HepG2 (cell line): ENCODE measurements around the gene ENKUR. TPM values are rescaled to one million over a fixed set of nuclear protein-coding genes. Genes with fewer than 3 reads are reported as not detected.
A peak's percentile ranks its signal among the peaks of the same experiment; 100 is the strongest.

Experiments used
- ATF1 ChIP-seq: IDR thresholded peaks from 2 replicates; pipeline ENCODE4 v1.6.1; 2016; ENCODE audit warnings: mild to moderate bottlenecking, control low read depth
- CBX5 ChIP-seq: sonication (generic); formaldehyde crosslinking; IDR thresholded peaks from 2 replicates; pipeline ENCODE4 v1.4.0; 2020; ENCODE audit warnings: missing genetic modification reagents, borderline replicate concordance
- CEBPG ChIP-seq: IDR thresholded peaks from 2 replicates; pipeline ENCODE4 v1.6.1; 2016
- EEA1 ChIP-seq: sonication (generic); formaldehyde crosslinking; IDR thresholded peaks from 2 replicates; pipeline ENCODE4 v1.5.1; 2020; ENCODE audit warnings: mild to moderate bottlenecking, missing genetic modification reagents, borderline replicate concordance
- EED ChIP-seq: sonication (generic); formaldehyde crosslinking; IDR thresholded peaks from 2 replicates; pipeline ENCODE4 v1.5.0; 2020; ENCODE audit warnings: mild to moderate bottlenecking, missing genetic modification reagents
- MAFF ChIP-seq: IDR thresholded peaks from 2 replicates; pipeline ENCODE4 v1.6.1; 2011; ENCODE audit warnings: low read depth, low read length, improper control_type of control experiment
- MBNL3 ChIP-seq: fragments of 250-450 bp; sonication (Bioruptor Pico); conservative IDR thresholded peaks from 2 replicates; pipeline ENCODE4 v1.8.0; 2022; ENCODE audit warnings: mild to moderate bottlenecking, inconsistent platforms
- NCOA5 ChIP-seq: sonication (generic); formaldehyde crosslinking; IDR thresholded peaks from 2 replicates; pipeline ENCODE4 v1.4.0; 2020; ENCODE audit warnings: missing genetic modification reagents
- SNAPC2 ChIP-seq: sonication (generic); formaldehyde crosslinking; IDR thresholded peaks from 2 replicates; pipeline ENCODE4 v1.8.1; 2022; ENCODE audit warnings: mild to moderate bottlenecking, missing genetic modification reagents
- ZBTB38 ChIP-seq: sonication (generic); formaldehyde crosslinking; IDR thresholded peaks from 2 replicates; pipeline ENCODE4 v1.5.1; 2020; ENCODE audit warnings: mild to moderate bottlenecking, missing genetic modification reagents
- ZFP62 ChIP-seq: sonication (generic); formaldehyde crosslinking; IDR thresholded peaks from 2 replicates; pipeline ENCODE4 v1.4.0; 2020; ENCODE audit warnings: missing genetic modification reagents
- ZNF274 ChIP-seq: sonication (generic); formaldehyde crosslinking; IDR thresholded peaks from 2 replicates; pipeline ENCODE4 v1.5.1; 2020; ENCODE audit warnings: mild to moderate bottlenecking, missing genetic modification reagents
- ZNF451 ChIP-seq: sonication (generic); formaldehyde crosslinking; IDR thresholded peaks from 2 replicates; pipeline ENCODE4 v1.5.0; 2020; ENCODE audit warnings: mild to moderate bottlenecking, missing genetic modification reagents
- ZNF598 ChIP-seq: sonication (generic); formaldehyde crosslinking; IDR thresholded peaks from 2 replicates; pipeline ENCODE4 v1.5.1; 2020; ENCODE audit warnings: mild to moderate bottlenecking, missing genetic modification reagents, borderline replicate concordance
- ZNF652 ChIP-seq: IDR thresholded peaks from 2 replicates; pipeline ENCODE4 v1.6.1; 2016; ENCODE audit warnings: low read depth, borderline replicate concordance
- ZNF670 ChIP-seq: sonication (generic); formaldehyde crosslinking; IDR thresholded peaks from 2 replicates; pipeline ENCODE4 v1.8.0; 2022; ENCODE audit warnings: mild to moderate bottlenecking, missing genetic modification reagents, borderline replicate concordance
- polyA plus RNA-seq, 8 experiments: library from polyadenylated mRNA; depleted of rRNA in 3 of 8; stranded (reverse) in 7 of 8; unstranded in 1 of 8; fragments of >200 nt; fragmentation: Illumina TruSeq in 4 of 8; extraction: Trizol in 4 of 8; gene quantifications; 2 replicates each; pipeline versions ENCODE4 v1.2.1 to v1.2.3, GENCODE V29; 2011 to 2016; ENCODE audit warnings: low read depth in 4 of 8, missing spikeins in 1 of 8, mixed read lengths in 1 of 8; ENCODE audit not compliant: insufficient read depth in 1 of 8
- total RNA-seq, 5 experiments: library from RNA; depleted of rRNA; stranded (reverse); fragments of >200 nt; fragmentation: Illumina TruSeq; extraction: Trizol; gene quantifications; 2 replicates each; pipeline ENCODE4 v1.2.3, GENCODE V29; 2016; ENCODE audit warnings: low read depth in 1 of 5
- TF ChIP-seq, protein P1 (sequence below), 2 experiments: sonication (generic) in 1 of 2; formaldehyde crosslinking in 1 of 2; IDR thresholded peaks; 2 replicates each; pipeline versions ENCODE4 v1.4.0 to v1.6.1; 2016 to 2020; ENCODE audit warnings: borderline replicate concordance in 1 of 2, low read depth in 1 of 2, mild to moderate bottlenecking in 1 of 2, missing genetic modification reagents in 1 of 2
- TF ChIP-seq, protein P2 (sequence below): sonication (generic); formaldehyde crosslinking; IDR thresholded peaks from 2 replicates; pipeline ENCODE4 v1.9.0; 2021; ENCODE audit warnings: missing genetic modification reagents, mild to moderate bottlenecking, borderline replicate concordance
- TF ChIP-seq, protein P3 (sequence below): IDR thresholded peaks from 2 replicates; pipeline ENCODE4 v1.6.1; 2016; ENCODE audit warnings: missing biosample characterization, missing genetic modification reagents, low read depth
- TF ChIP-seq, protein P4 (sequence below): sonication (generic); formaldehyde crosslinking; IDR thresholded peaks from 2 replicates; pipeline ENCODE4 v1.4.0; 2020; ENCODE audit warnings: missing genetic modification reagents

Gene ENKUR
- total and polyA plus RNA-seq, 2 of the 13 experiments (the other 11 are each of a cell fraction or from before 2014, with no cell fraction given) = 0.15 TPM

DNA sequence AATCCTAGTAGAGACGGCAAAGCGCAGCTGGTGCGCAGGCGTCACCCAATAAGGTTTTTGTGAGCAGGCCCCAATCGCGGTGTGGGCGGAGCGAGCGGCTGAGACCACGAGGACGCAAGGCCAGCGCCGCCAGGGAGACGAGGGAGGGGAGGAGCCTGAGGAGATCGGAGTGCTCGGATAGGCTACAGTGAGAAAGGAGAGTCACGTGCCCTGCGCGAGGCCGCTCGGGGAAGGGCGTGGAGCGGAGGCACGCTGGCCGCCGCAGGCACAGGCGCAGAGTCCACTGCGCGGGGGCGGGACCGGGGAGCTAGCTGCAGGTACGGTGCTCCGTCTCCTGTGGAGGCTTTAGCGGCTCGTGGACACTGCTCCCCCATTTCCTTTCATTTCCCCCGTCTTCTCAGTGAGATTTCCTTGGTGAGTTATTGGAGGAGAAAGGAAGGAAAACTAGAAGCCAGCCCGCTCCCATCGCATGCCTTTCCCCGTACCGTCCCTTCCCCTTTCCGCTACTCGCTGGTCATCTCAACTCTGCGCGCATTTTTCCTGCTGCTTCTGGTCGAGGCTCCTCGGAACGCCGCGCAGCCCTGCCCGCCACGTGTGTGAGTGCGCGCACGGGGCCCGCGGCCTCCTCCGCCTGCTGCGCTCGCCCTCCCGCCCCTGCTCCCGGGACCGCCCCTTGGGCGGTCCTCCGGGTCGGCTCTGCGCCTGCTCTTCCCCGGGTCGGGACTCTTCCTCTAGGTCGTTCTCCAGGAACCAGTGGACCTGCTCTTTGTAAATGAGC, 607 bp upstream of the ENKUR start, which contains the start of gene THNSL1 (continued):
- TF ChIP-seq, protein P1, sequence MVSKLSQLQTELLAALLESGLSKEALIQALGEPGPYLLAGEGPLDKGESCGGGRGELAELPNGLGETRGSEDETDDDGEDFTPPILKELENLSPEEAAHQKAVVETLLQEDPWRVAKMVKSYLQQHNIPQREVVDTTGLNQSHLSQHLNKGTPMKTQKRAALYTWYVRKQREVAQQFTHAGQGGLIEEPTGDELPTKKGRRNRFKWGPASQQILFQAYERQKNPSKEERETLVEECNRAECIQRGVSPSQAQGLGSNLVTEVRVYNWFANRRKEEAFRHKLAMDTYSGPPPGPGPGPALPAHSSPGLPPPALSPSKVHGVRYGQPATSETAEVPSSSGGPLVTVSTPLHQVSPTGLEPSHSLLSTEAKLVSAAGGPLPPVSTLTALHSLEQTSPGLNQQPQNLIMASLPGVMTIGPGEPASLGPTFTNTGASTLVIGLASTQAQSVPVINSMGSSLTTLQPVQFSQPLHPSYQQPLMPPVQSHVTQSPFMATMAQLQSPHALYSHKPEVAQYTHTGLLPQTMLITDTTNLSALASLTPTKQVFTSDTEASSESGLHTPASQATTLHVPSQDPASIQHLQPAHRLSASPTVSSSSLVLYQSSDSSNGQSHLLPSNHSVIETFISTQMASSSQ (IDR thresholded peaks at IDR 0.05; ENCODE audit: low read depth) = no peak
- TF ChIP-seq, protein P1 (CRISPR knock-in tag; IDR thresholded peaks at IDR 0.05; ENCODE audit: borderline replicate concordance) = peak; percentile 71; the same call in 1 of the 2 replicates
- TF ChIP-seq ZNF274 (CRISPR knock-in tag) = peak; percentile 95
- peak; percentile 97; the same call in 1 of the 2 replicates for TF ChIP-seq ZNF670 (CRISPR knock-in tag)
- peak; percentile 63; the same call in 1 of the 2 replicates for TF ChIP-seq ZNF598 (CRISPR knock-in tag)
- peak; percentile 92; the same call in 1 of the 2 replicates for TF ChIP-seq EEA1 (CRISPR knock-in tag)
- TF ChIP-seq ZNF652 (CRISPR knock-in tag) = no peak
- TF ChIP-seq MAFF = no peak
- TF ChIP-seq NCOA5 = no peak
- TF ChIP-seq ATF1 = no peak
- TF ChIP-seq, protein P2, sequence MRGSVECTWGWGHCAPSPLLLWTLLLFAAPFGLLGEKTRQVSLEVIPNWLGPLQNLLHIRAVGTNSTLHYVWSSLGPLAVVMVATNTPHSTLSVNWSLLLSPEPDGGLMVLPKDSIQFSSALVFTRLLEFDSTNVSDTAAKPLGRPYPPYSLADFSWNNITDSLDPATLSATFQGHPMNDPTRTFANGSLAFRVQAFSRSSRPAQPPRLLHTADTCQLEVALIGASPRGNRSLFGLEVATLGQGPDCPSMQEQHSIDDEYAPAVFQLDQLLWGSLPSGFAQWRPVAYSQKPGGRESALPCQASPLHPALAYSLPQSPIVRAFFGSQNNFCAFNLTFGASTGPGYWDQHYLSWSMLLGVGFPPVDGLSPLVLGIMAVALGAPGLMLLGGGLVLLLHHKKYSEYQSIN (CRISPR knock-in tag) = no peak
- no peak for TF ChIP-seq MBNL3 (CRISPR knock-in tag)
- TF ChIP-seq ZNF451 (CRISPR knock-in tag) = peak; percentile 95; the same call in 1 of the 2 replicates
- TF ChIP-seq CEBPG = no peak; the same call in 1 of the 2 replicates
- peak; percentile 41; the same call in 1 of the 2 replicates for TF ChIP-seq CBX5 (CRISPR knock-in tag)
- TF ChIP-seq, protein P3, sequence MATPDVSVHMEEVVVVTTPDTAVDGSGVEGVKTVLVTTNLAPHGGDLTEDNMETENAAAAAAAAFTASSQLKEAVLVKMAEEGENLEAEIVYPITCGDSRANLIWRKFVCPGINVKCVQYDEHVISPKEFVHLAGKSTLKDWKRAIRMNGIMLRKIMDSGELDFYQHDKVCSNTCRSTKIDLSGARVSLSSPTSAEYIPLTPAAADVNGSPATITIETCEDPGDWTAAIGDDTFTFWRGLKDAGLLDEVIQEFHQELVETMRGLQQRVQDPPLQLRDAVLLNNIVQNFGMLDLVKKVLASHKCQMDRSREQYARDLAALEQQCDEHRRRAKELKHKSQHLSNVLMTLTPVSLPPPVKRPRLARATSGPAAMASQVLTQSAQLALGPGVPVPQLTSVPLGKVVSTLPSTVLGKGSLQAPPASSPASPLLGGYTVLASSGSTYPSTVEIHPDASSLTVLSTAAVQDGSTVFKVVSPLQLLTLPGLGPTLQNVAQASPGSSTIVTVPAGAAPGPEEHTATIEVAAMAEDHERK = peak; percentile 83
- TF ChIP-seq ZBTB38 (CRISPR knock-in tag) = peak; percentile 93
- TF ChIP-seq, protein P4, sequence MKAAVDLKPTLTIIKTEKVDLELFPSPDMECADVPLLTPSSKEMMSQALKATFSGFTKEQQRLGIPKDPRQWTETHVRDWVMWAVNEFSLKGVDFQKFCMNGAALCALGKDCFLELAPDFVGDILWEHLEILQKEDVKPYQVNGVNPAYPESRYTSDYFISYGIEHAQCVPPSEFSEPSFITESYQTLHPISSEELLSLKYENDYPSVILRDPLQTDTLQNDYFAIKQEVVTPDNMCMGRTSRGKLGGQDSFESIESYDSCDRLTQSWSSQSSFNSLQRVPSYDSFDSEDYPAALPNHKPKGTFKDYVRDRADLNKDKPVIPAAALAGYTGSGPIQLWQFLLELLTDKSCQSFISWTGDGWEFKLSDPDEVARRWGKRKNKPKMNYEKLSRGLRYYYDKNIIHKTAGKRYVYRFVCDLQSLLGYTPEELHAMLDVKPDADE (CRISPR knock-in tag) = peak; percentile 92; the same call in 1 of the 2 replicates
- TF ChIP-seq SNAPC2 = peak; percentile 77
- TF ChIP-seq EED (CRISPR knock-in tag) = peak; percentile 86; the same call in 1 of the 2 replicates
- no peak for TF ChIP-seq ZFP62
